HG02588 (cell line): ENCODE data around the gene ANKRD31.

Source experiments
- ATAC-seq: cut with Tn5 transposase; IDR thresholded peaks from one replicate; pipeline ENCODE4 v1.9.1; 2021; ENCODE audit warnings: mild to moderate bottlenecking, moderate library complexity; ENCODE audit not compliant: unreplicated experiment

ANKRD31 gene

DNA sequence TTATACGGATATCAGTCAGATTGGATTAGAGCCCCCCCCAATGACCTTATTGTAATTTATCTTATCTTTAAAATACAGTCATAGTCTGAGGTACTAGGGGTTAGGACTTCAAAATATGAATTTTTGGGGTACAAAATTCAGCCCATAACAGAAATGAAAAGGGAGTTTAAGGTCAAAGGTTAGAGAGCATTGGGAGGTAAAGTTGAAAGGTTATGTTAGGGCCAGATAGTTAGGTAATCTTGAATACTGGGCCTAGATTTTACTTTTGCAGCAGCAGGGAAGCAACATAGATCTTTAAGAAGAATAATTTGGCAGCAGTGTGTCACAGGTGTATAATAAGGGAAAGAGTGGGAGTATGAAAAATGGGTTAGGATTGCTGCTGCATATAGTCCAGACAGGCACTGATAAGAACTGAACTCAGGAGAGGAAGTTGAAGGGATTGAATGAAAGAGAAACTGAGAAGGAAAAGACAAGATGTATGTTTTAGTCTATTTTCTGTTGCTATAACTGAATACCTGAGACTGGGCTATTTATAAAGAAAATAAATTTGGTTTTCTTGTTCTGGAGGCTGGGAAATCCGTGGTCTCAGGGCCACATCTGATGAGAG, 173.7 kb downstream of the ANKRD31 start:
- ATAC-seq = no peak

DNA sequence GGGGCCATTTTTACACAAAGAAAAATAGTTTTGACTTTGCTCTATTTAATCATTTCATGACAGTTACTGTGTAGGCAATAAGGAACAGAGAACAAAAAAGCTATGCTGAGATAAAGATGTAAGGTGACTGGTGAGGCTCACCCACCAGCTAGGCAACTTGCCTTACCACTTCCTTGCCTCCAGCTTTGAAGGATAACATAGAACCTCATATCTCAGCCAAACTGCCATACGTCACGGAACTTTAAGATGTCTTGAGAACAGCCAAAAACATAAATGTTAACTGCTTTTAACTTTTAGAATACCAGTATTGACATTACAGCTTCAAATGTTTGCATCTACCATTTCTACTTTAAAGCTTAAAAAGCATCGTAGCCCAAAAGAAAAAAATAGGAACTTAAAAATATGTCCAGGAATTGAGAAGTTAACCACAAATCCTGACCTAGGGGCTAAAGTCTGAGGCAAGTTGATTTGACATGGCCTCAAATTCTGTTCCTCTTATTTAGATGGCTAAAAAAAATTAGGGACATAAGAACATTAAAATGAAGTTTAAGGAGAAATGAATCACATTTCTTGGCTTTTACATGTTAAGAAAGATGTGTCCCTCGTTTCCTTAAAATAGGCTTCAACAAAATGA, 176.6 kb downstream of the ANKRD31 start:
- no peak for ATAC-seq

DNA sequence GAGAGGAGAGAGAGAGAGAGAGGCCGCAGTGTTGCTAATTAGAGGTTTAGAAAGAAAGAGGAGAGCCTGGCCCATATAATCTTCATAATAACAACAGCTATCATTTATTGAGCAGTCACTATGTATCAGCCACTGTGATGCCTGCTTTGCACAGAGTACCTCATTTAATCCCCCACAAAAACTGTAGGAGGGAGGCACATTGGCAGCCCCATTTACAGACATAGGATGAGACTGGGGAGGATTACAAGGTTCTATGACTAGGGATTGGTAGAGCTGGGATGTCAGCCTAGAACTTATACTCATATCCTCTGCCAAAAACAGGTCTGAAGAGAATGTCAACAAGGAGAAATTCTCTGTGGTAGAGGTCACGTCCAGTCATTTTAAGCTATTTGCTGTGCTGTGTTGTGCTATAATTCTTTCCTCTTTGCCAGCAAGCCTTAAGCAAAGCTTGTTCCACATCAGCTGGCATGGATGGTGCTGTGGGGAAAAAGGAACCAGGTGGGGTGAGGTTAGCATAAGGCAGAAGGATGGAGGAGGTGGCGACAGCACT, 177.6 kb downstream of the ANKRD31 start:
- ATAC-seq = no peak

GRCh38 chr5:75057561-75057960, 179.1 kb downstream of the ANKRD31 start:
- ATAC-seq = no peak

GRCh38 chr5:75055727-75056144, 180.9 kb downstream of the ANKRD31 start:
- no peak for ATAC-seq

DNA sequence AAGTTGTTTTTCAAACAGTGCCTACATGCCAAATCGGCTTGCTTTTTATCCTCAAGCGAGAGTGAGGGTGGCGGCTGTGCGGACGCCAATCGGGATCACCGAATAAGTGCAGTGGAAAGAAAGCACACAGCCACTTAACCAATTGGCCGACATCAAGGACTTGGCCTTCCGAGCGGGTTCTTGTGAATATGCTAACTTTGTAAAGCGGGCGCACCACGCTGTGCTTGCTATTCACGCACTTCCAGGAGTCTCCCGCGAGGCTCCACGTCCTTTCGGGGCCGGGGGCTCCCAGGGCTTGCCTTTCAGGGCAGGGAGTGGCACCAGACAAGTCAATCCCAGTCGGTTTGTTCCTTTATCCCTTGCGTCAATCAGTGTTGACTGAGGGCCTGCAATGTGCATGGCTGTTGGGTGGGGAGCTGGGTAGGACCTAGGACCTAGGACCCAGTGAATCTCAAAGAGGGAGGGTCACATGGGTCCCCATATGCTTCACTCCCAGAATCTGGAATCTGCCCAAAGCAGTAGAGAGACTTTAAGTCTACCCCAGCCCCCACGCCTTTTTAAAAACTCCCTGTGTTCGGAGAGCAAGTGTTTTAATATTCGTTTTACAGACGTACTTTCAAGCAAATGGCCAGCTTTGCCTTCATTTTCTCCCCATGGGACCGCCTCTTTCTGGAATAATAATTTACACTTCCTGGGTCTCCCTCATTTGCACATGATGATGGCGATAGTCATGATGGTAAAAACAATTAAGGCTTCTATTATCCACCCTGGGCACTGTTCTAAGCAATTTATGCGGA, 182.3 kb downstream of the ANKRD31 start:
- ATAC-seq = no peak

- no peak for ATAC-seq
These were observed 183.2 kb downstream of the ANKRD31 start for GRCh38 chr5:75053304-75054133.

DNA sequence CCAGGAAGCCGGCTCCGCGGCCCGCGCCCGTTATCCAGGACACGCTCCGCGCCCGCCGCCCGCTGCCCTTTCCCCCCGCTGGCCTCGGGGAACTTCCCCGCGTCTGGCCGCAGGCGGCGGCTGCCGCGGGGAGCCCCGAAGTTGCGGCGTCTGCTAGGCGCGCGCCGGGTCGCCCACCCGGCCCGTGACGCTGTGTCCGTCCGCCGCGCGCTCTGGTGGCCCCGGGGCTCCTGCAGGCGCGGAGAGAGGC, 183.7 kb downstream of the ANKRD31 start:
- ATAC-seq = no peak

- ATAC-seq = no peak
These were observed 184.3 kb downstream of the ANKRD31 start, which contains the start of gene GCNT4 for GRCh38 chr5:75052192-75053053. GCNT4 (minus strand) TSS chr5:75052558; CDS start chr5:75030037, 22,521 bp downstream.

- no peak for ATAC-seq
These were observed 185.4 kb downstream of the ANKRD31 start for GRCh38 chr5:75051217-75051751.

GRCh38 chr5:75050415-75050814, 186.3 kb downstream of the ANKRD31 start:
- no peak for ATAC-seq

DNA sequence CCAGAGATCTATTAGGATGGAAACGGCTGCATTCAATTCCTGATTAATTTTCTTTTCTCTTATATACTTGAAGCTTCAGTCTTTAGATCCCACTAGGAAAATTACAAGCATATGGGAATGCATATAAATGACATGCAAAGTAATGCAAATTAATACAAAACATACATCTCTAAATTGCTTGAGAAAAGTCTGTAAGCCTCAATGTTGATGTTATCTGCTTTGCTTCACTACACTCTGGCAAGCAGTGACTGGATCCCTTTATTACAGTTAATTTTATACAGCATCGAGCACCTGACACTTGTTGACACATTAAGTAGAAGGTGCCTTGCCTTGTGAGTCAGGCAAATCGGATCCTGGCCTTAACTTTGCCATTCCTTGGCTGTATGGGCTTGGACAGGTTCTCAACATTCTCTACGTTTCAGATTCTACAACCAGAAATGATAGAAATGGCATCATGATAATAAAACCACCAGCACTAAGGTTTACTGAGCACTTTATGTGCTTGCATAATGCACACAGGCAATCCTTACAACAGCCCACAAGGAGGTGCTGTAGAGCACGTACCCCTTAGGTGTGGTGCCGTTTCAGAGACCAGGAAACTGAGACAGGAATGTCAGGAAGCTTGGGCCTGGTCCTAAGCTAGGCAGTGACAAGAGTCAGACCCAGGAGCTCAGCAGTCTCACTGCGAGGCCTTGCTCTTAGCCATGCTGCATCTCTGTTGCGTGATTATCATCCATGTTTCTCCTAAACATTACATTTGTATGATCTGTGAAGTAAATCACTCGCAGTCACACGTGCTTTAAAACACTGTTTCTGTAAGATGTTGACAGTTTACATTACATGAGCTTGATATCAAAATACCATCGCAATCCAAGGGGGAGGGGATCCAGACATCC, 187.0 kb downstream of the ANKRD31 start:
- no peak for ATAC-seq

DNA sequence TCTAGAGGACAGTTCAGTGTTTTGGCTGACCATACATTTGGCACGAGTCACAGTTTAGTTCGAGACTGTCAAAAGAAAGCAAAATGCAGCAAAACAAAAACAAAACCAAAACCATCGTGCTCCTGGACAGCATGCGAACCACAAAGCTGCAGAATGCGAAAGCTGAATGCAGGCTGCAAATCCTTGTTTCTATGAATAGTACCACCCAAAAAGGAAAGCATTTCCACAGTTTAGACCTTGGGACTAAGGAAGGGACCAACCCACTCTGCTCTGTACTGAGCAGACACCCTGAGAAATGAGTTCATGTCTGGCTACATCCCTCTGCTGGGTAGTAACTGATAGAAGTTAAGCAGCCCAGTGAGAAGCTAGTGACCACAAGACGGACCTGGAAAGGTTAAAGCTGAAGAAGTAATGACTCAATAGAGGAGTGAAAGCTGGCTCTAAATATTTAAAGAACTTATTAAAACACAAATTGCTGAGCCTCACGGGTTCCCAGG, 188.2 kb downstream of the ANKRD31 start:
- peak; percentile 43 for ATAC-seq

- no peak for ATAC-seq
These were observed 189.3 kb downstream of the ANKRD31 start for GRCh38 chr5:75047356-75047755.

DNA sequence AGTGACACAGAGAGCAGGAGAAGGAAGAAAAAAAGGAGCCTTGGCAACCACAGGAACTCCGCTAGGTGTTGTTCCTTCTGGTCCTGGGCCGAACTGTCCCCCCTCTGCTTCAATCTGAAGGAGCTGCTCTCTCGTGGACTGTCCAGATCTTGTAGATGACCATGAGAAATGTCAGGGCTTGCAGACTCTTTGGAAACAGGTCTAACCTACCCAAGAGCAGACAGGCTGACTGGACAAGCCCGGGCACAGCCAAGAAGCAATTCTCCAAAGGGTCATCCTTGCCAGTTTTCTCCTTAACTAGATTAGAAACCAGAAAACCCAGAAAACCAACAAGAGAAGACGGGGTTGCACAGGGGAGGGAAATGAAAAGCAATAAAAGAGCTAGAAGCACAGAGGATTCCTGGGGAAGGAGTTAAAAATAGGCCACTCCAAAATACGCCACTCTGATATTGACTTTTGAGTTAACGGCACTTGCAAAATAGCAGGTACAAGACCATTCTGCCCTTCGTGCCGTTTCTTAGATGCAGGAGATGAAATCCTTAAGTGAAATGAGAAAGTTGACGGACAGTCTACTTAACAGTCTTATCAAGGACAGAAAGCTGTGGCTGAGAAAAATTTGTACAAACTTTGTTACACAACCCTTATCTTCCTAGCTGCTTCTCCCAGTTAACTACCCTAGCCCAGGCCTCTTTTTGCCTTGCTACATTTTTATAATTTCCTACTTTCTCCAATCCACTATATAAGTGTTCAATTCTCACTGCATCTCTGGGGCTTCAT, 190.1 kb downstream of the ANKRD31 start:
- ATAC-seq = no peak

- ATAC-seq = no peak
These were observed 191.6 kb downstream of the ANKRD31 start for GRCh38 chr5:75045071-75045470.

DNA sequence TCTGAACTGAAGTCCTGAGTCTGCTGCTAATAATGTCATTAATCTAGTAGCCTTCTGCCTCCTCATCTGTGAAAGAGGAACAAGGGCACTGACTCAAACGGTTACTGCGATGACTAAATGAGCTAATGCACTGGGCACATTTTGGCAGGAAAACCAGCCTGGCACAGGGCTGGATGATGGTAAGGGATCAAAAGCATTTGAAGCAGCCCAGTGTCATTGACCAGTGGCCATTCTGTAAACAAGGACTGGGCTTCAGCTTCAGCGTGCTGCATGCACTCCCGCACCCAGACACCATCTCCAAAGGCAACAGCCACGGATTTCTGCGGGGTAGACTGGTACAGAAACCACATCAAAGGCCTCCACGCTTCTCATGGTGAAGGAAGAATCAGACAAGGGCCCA, 192.3 kb downstream of the ANKRD31 start:
- no peak for ATAC-seq
